Brain microvascular endothelial cell (primary cell): ENCODE results near the gene ABCA3.

Source experiments
- DNase-seq: peaks from one replicate; pipeline ENCODE4 v3.0.0-alpha.2; 2020
- H3K27ac ChIP-seq: fragments of 250-450 bp; sonication (Bioruptor Pico); 2 replicates; pipeline ENCODE4 v1.5.1; 2020; ENCODE audit warnings: mild to moderate bottlenecking, moderate library complexity
- H3K27me3 ChIP-seq: fragments of 250-450 bp; sonication (Bioruptor Pico); replicated peaks from 2 replicates; pipeline ENCODE4 v1.5.1; 2020; ENCODE audit warnings: mild to moderate bottlenecking
- H3K36me3 ChIP-seq: fragments of 250-450 bp; sonication (Bioruptor Pico); replicated peaks from 2 replicates; pipeline ENCODE4 v1.5.1; 2020; ENCODE audit warnings: mild to moderate bottlenecking
- H3K4me3 ChIP-seq: 2 replicates; pipeline ENCODE4 v1.5.1; 2011; ENCODE audit warnings: low read depth, mild to moderate bottlenecking, control low read depth, low read length, moderate library complexity
- in situ Hi-C: cut with HindIII; loops from 2 replicates; pipeline ENCODE4 v1.10.0; 2017; ENCODE audit warnings: low sequenced_read_pairs, low pct_ligation_motif_present
- TF ChIP-seq, protein P1 (sequence below): IDR thresholded peaks from 2 replicates; pipeline ENCODE4 v1.5.1; 2011; ENCODE audit warnings: low read depth, mild to moderate bottlenecking, moderate library complexity, low read length, control low read depth, inconsistent platforms; ENCODE audit errors: missing control alignments

The ABCA3 gene

GRCh38 chr16:2234813-2235170, 105.7 kb downstream of the ABCA3 start:
- TF ChIP-seq, protein P1, sequence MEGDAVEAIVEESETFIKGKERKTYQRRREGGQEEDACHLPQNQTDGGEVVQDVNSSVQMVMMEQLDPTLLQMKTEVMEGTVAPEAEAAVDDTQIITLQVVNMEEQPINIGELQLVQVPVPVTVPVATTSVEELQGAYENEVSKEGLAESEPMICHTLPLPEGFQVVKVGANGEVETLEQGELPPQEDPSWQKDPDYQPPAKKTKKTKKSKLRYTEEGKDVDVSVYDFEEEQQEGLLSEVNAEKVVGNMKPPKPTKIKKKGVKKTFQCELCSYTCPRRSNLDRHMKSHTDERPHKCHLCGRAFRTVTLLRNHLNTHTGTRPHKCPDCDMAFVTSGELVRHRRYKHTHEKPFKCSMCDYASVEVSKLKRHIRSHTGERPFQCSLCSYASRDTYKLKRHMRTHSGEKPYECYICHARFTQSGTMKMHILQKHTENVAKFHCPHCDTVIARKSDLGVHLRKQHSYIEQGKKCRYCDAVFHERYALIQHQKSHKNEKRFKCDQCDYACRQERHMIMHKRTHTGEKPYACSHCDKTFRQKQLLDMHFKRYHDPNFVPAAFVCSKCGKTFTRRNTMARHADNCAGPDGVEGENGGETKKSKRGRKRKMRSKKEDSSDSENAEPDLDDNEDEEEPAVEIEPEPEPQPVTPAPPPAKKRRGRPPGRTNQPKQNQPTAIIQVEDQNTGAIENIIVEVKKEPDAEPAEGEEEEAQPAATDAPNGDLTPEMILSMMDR = no peak
- Histone ChIP-seq H3K27me3 (peaks cover 5% of the 10 kb centered on the region), H3K36me3 (peaks cover 40% of the 10 kb centered on the region), H3K4me3 (no peak overlapping the region), H3K27ac (no peak overlapping the region)
- DNase-seq = no peak
- in situ Hi-C loops = no loop called here

GRCh38 chr16:2233872-2234812, 106.4 kb downstream of the ABCA3 start:
- no peak for DNase-seq
- Histone ChIP-seq H3K27me3 (peaks cover 5% of the 10 kb centered on the region), H3K36me3 (peaks cover 44% of the 10 kb centered on the region), H3K27ac (no peak overlapping the region), H3K4me3 (no peak overlapping the region)
- in situ Hi-C loops = no loop called here
- TF ChIP-seq, protein P1 = peak; percentile 16

DNA sequence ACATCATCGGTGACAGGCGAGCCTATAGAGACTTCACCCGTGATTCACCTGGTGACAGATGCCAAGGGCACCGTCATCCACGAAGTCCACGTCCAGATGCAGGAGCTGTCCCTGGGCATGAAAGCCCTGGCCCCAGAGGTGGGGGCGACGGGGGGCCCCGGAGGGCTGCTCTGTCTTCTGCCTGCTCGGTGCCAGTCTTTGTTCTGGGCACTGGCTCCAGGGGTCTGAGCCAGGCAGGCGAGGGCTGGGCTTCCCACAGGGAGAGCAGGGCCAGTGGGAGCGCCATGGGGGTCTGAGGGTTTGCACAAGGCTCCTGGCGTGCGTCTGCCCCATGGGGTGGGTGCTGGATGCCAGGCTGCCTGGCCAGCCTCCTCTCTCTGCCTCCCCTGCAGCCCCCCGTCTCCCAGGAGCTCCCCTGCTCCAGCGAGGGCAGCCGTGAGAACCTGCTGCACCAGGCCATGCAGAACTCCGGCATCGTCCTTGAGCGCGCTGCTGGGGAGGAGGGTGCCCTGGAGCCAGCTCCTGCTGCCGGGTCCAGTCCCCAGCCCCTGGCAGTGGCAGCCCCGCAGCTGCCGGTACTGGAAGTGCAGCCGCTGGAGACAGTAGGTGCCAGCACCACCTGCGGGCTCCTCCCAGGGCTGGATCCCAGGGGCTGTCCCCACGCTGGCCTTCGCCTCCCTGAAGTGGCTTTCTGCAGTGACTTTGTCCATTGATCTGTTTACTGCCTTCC, 107.3 kb downstream of the ABCA3 start:
- Histone ChIP-seq H3K36me3 (peaks cover 48% of the 10 kb centered on the region), H3K4me3 (no peak overlapping the region), H3K27ac (no peak overlapping the region), H3K27me3 (peaks cover 5% of the 10 kb centered on the region)
- in situ Hi-C loops = no loop called here
- TF ChIP-seq, protein P1 = no peak
- DNase-seq = no peak

DNA sequence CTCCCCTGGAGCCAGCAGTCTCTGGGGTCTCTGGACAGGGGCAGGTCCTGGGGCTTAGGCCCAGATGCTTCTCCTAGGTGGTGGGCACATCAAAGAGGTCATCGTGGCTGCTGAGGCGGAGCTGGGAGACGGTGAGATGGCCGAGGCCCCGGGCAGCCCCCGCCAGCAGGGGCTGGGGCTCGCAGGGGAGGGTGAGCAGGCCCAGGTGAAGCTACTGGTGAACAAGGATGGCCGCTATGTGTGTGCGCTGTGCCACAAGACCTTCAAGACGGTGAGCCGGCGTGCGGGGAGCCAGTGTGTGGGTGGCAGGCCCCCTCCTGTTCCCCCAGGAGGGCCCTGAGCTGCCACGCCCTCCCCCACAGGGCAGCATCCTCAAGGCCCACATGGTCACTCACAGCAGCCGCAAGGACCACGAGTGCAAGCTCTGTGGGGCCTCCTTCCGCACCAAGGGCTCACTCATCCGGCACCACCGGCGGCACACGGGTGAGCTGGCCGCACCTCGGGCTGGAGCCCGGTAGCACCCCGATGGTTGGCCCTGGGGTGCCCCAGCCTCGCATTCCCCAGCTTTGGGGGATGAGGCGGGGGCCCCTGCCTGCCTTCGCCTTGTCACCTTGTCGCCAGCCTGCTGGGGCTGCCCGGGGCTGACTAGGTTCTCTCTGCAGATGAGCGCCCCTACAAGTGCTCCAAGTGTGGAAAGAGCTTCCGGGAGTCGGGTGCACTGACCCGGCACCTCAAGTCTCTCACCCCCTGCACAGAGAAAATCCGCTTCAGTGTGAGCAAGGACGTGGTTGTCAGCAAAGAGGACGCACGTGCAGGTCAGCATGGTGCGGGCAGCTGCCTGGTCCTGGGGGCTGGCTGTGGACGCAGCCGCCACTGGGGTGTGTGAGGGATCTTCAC, 108.2 kb downstream of the ABCA3 start:
- Histone ChIP-seq H3K27me3 (peaks cover 5% of the 10 kb centered on the region), H3K36me3 (peaks cover 48% of the 10 kb centered on the region), H3K4me3 (no peak overlapping the region), H3K27ac (no peak overlapping the region)
- in situ Hi-C loops = no loop called here
- no peak for DNase-seq
- TF ChIP-seq, protein P1 = no peak

GRCh38 chr16:2231016-2231931, 109.3 kb downstream of the ABCA3 start:
- Histone ChIP-seq H3K36me3 (peaks cover 48% of the 10 kb centered on the region), H3K4me3 (no peak overlapping the region), H3K27me3 (no peaks in the 10 kb centered on the region), H3K27ac (no peak overlapping the region)
- TF ChIP-seq, protein P1 = no peak
- DNase-seq = no peak
- in situ Hi-C loops = no loop called here
